K562 (cell line): ENCODE measurements around the gene CD9. TPM values are rescaled to one million over a fixed set of nuclear protein-coding genes. Genes with fewer than 3 reads are reported as not detected.

Experiments
- BDP1 ChIP-seq: IDR thresholded peaks from 3 replicates; pipeline ENCODE4 v1.6.1; 2011; ENCODE audit not compliant: insufficient read length, insufficient read depth
- CHAMP1 ChIP-seq: fragments of 450-650 bp; IDR thresholded peaks from 2 replicates; pipeline ENCODE4 v1.6.1; 2016; ENCODE audit warnings: mild to moderate bottlenecking
- HDAC6 ChIP-seq: IDR thresholded peaks from 2 replicates; pipeline ENCODE4 v1.6.1; 2012; ENCODE audit warnings: low read depth, mild to moderate bottlenecking, control low read depth, inconsistent platforms, low read length, moderate library complexity
- MAX ChIP-seq: sonication (generic); formaldehyde crosslinking; IDR thresholded peaks from 2 replicates; pipeline ENCODE4 v1.9.0; 2022; ENCODE audit warnings: mild to moderate bottlenecking, missing genetic modification reagents
- MBD2 ChIP-seq: sonication (generic); IDR thresholded peaks from 2 replicates; pipeline ENCODE4 v1.6.1; 2016; ENCODE audit warnings: low read depth, borderline replicate concordance
- NFYB ChIP-seq: IDR thresholded peaks from 2 replicates; pipeline ENCODE4 v1.6.1; 2011; ENCODE audit warnings: mild to moderate bottlenecking, moderate library complexity; ENCODE audit not compliant: insufficient read length; ENCODE audit errors: extremely low read depth
- RBM17 ChIP-seq: fragments of 200-400 bp; formaldehyde crosslinking; IDR thresholded peaks from 2 replicates; pipeline ENCODE4 v1.6.1; 2017; ENCODE audit warnings: low read depth, mild to moderate bottlenecking, low read length, borderline replicate concordance
- RCOR1 ChIP-seq, 2 experiments: IDR thresholded peaks; 2 replicates each; pipeline ENCODE4 v1.6.1; 2012; ENCODE audit warnings: low read depth in 2 of 2, low read length in 2 of 2, borderline replicate concordance in 1 of 2, improper control_type of control experiment in 1 of 2
- SRSF9 ChIP-seq: fragments of 200-400 bp; formaldehyde crosslinking; IDR thresholded peaks from 2 replicates; pipeline ENCODE4 v1.6.1; 2017; ENCODE audit warnings: low read depth, low read length, borderline replicate concordance
- ZNF134 ChIP-seq: fragments of 250-450 bp; sonication (Bioruptor Pico); conservative IDR thresholded peaks from 2 replicates; pipeline ENCODE4 v1.4.0; 2020
- ZNF24 ChIP-seq: fragments of 450-650 bp; IDR thresholded peaks from 2 replicates; pipeline ENCODE4 v1.6.1; 2016
- polyA plus RNA-seq, 8 experiments: library from polyadenylated mRNA; depleted of rRNA in 4 of 8; stranded (reverse) in 5 of 8; unstranded in 3 of 8; fragments of >200 nt; fragmentation: Nextera tagmentation in 2 of 8; fragmentation: Illumina TruSeq in 1 of 8; extraction: Ambion mirVana in 2 of 8; extraction: Trizol in 1 of 8; gene quantifications; 2 replicates each; pipeline versions ENCODE4 v1.2.1 to v1.2.3, GENCODE V29; 2011 to 2014; ENCODE audit warnings: inconsistent platforms in 1 of 8, missing spikeins in 1 of 8
- total RNA-seq, 7 experiments: library from RNA; depleted of rRNA in 6 of 7; stranded (reverse); fragments of >200 nt in 6 of 7; fragmentation: Illumina TruSeq in 2 of 7; extraction: Trizol in 2 of 7; gene quantifications; 2 replicates each; pipeline versions ENCODE4 v1.2.1 to v1.2.3, GENCODE V29; 2011 to 2021; ENCODE audit warnings: low replicate concordance in 1 of 7

CD9 gene
- total and polyA plus RNA-seq, 9 of the 15 experiments (the other 6 are each of a cell fraction or from before 2014, with no cell fraction given) = 0.43 to 5.6 (median 0.62) TPM

- peak; percentile 76 to 98 for TF ChIP-seq RCOR1 (IDR thresholded peaks at IDR 0.05; ENCODE audit: borderline replicate concordance in 1 of 2, low read depth in 2 of 2, low read length in 2 of 2)
- TF ChIP-seq CHAMP1 = 0 out of 2 replicates have a peak, but pooled peaks have one; percentile 43
- TF ChIP-seq RBM17 = no peak
- no peak for TF ChIP-seq SRSF9
- peak; percentile 57 for TF ChIP-seq MBD2
- TF ChIP-seq HDAC6 = no peak
- peak; percentile 66 for TF ChIP-seq MAX (CRISPR knock-in tag)
- TF ChIP-seq NFYB = peak; percentile 45
- TF ChIP-seq ZNF24 = peak; percentile 38; the same call in 1 of the 2 replicates
- TF ChIP-seq ZNF134 = peak; percentile 58; the same call in 1 of the 2 replicates
- TF ChIP-seq BDP1 = no peak
These were observed 63.7 kb downstream of the CD9 start (continued) for GRCh38 chr12:6263931-6264330.
